ENCODE data around the gene SLC22A7. TPM values are rescaled to one million over a fixed set of nuclear protein-coding genes. Genes with fewer than 3 reads are reported as not detected.
A peak's percentile ranks its signal among the peaks of the same experiment; 100 is the strongest.

Gene SLC22A7
- total RNA-seq, 1 experiment from 2014 or later, result not detected

DNA sequence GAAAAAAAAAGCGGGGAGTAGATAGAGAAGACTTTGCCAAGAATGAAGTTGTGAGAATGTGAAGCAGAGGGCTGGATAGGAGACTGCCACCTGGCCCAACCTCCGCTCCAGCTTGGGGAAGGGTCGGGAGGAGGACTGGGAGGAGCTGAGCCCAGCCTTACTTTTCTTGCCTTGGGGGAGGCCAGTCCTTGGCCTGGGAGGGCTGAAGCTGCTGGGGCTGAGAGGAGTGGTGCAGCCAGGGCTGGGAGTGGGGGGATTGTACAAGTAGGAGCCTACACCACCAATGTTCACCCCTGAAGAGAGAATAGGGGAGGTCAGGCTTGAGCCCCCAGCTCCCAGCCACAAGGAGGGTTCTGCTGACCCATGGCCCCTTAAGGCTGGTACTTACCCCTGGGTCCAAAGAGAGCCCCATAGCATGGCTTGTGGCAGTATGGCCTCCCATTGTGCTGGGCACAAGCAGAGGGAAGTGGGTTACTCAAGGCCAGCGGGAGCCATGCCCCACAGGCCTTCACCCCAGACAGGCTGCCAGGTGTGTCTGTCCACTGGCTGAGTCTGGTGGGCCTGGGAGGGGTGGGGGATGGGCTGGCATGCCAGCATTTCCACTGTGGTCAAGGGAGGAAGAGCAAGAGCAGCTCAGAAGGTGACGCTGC lies 9.5 kb downstream of the SLC22A7 start:
- H3K4me3 Mint-ChIP-seq, result peak overlapping the region in 1 of 2 experiments; percentile 88; a peak in 4 of 5 replicates
- H3K9me3 Mint-ChIP-seq, result no peaks in the 10 kb centered on the region
- H3K27ac ChIP-seq (ENCODE audit: insufficient read length, low read depth, low read length), result no peak overlapping the region
- no peak overlapping the region for H2BK15ac ChIP-seq (ENCODE audit: low read depth, low read length)
- H3K4me1 ChIP-seq (ENCODE audit: insufficient read depth, low read length), result no peaks in the 10 kb centered on the region; the same call in 1 of the 2 replicates
- H3K9ac ChIP-seq (ENCODE audit: extremely low read depth, insufficient read length, low read length), result no peak overlapping the region
- H3K9me3 ChIP-seq (ENCODE audit: control insufficient read depth, low read depth, low read length), result no peaks in the 10 kb centered on the region
- H3K4me1 Mint-ChIP-seq, result peaks cover 20 to 32% of the 10 kb centered on the region in 2 experiments
- H3K27me3 Mint-ChIP-seq (ENCODE audit: low read depth), result peaks cover 4% of the 10 kb centered on the region
- no peaks in the 10 kb centered on the region for H3K79me1 ChIP-seq (ENCODE audit: insufficient read depth, low read depth, low read length, poor library complexity, severe bottlenecking)
- H3T11ph ChIP-seq (ENCODE audit: low read length), result no peak overlapping the region
- H2AK5ac ChIP-seq (ENCODE audit: insufficient read length, low read length), result no peak overlapping the region
- H3K4ac ChIP-seq (ENCODE audit: low read depth, low read length), result no peak overlapping the region
- H3K18ac ChIP-seq (ENCODE audit: insufficient read length, low read depth, low read length), result no peak overlapping the region
- TF ChIP-seq, protein P1, sequence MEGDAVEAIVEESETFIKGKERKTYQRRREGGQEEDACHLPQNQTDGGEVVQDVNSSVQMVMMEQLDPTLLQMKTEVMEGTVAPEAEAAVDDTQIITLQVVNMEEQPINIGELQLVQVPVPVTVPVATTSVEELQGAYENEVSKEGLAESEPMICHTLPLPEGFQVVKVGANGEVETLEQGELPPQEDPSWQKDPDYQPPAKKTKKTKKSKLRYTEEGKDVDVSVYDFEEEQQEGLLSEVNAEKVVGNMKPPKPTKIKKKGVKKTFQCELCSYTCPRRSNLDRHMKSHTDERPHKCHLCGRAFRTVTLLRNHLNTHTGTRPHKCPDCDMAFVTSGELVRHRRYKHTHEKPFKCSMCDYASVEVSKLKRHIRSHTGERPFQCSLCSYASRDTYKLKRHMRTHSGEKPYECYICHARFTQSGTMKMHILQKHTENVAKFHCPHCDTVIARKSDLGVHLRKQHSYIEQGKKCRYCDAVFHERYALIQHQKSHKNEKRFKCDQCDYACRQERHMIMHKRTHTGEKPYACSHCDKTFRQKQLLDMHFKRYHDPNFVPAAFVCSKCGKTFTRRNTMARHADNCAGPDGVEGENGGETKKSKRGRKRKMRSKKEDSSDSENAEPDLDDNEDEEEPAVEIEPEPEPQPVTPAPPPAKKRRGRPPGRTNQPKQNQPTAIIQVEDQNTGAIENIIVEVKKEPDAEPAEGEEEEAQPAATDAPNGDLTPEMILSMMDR (conservative IDR thresholded peaks at IDR 0.05), result no peak
- peaks cover 0 to 18% (median 4%) of the 10 kb centered on the region in 3 experiments; a peak in 5 of 7 replicates for H3K36me3 Mint-ChIP-seq (ENCODE audit: insufficient read depth in 1 of 3, low read depth in 3 of 3)
- DNase-seq, result no peak
- H4K20me1 ChIP-seq (ENCODE audit: control insufficient read depth, insufficient read depth, insufficient read length), result no peaks in the 10 kb centered on the region
- H4K91ac ChIP-seq (ENCODE audit: insufficient read length, low read depth, low read length), result no peak overlapping the region
- no peak overlapping the region for H2AFZ ChIP-seq (ENCODE audit: low read length)
- H2BK120ac ChIP-seq (ENCODE audit: low read depth, low read length, poor library complexity, severe bottlenecking), result no peak overlapping the region
- peaks cover 10% of the 10 kb centered on the region for H3K23me2 ChIP-seq (ENCODE audit: insufficient read length, low read depth, low read length, poor library complexity, severe bottlenecking)
- H3K23ac ChIP-seq (ENCODE audit: insufficient read length, low read depth, low read length), result no peak overlapping the region
- no peak overlapping the region; the same call in 1 of the 2 replicates for H3K14ac ChIP-seq (ENCODE audit: insufficient read depth, low read length)
- H3K4me2 ChIP-seq (ENCODE audit: insufficient read depth, insufficient read length, low read length), result peak overlapping the region; percentile 68
- H3K56ac ChIP-seq (ENCODE audit: insufficient read length, low read depth, low read length), result no peak overlapping the region
- H2BK12ac ChIP-seq (ENCODE audit: insufficient read length, low read depth, low read length), result no peak overlapping the region
- H3K27me3 ChIP-seq (ENCODE audit: insufficient read depth, low read length), result no peaks in the 10 kb centered on the region
- no peak overlapping the region for H2BK5ac ChIP-seq (ENCODE audit: insufficient read length, low read length)
- H2BK20ac ChIP-seq (ENCODE audit: low read depth, low read length, poor library complexity, severe bottlenecking), result no peak overlapping the region
- no peak overlapping the region for H4K5ac ChIP-seq (ENCODE audit: insufficient read length, low read depth, low read length)
- no peak overlapping the region for H4K8ac ChIP-seq (replicated peaks; ENCODE audit: insufficient read length, low read depth, low read length)
- no peak overlapping the region for H3K27ac Mint-ChIP-seq
- no CpG with 5 or more reads among the region's 5 CpGs for WGBS (ENCODE audit: extremely low coverage, insufficient read length, low lambda C conversion rate)
- H3K79me2 ChIP-seq (ENCODE audit: insufficient read depth, low read length), result no peaks in the 10 kb centered on the region; the same call in 1 of the 2 replicates

Measured in H9 (cell line).